GM19025 (cell line): ENCODE data around the gene INSYN2B.

Experiments used
- ATAC-seq: cut with Tn5 transposase; IDR thresholded peaks from one replicate; pipeline ENCODE4 v1.9.1; 2021; ENCODE audit warnings: mild to moderate bottlenecking, low read depth, moderate library complexity; ENCODE audit not compliant: unreplicated experiment

INSYN2B gene

DNA sequence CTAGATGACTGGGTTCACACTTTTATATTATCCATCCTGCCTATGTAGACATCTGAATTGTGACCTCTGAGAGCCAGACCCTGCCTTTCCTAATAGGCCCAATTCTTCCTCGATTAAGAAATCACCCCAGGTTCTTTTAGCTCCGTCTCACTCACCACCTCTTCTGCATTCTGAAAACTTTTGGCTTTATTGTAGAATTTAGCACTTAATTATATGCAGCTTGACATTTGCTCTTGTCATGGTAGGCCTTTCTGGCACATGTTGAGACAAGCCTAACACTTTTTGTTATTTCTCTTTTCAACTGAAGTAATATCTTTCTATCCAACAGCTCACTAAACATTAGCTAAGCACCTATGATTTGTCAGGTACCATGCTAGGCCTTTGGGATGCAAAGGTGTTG, 163.3 kb downstream of the INSYN2B start:
- ATAC-seq, result no peak

DNA sequence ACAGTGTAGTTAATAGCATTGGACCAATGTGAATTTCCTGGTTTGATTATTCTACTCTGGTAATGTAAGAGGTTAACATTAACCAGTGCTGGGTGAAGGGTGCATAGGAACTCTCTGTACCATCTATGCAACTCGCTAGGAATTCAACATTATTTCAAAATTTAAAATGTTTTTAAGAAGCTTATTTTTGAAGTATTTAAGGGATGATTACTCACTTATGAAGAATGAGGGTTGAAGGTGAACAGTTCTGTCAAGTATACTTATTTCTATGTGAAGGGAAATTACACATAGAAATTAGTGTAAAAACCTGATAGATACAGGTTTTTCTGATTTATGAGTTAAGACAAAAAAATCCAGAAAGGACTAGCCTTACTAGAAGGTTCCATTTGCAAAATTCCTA, 165.8 kb downstream of the INSYN2B start:
- ATAC-seq, result no peak
